Putamen (tissue), 1 donor: ENCODE measurements around the gene SHB.
A peak's percentile ranks its signal among the peaks of the same experiment; 100 is the strongest.

Experiments used
- DNase-seq: peaks from one replicate; pipeline ENCODE4 v3.0.0-alpha.2; 2016; ENCODE audit warnings: low spot score

The SHB gene

GRCh38 chr9:38088006-38088925 is 19.2 kb upstream of the SHB start:
- DNase-seq = peak; percentile 51

DNA sequence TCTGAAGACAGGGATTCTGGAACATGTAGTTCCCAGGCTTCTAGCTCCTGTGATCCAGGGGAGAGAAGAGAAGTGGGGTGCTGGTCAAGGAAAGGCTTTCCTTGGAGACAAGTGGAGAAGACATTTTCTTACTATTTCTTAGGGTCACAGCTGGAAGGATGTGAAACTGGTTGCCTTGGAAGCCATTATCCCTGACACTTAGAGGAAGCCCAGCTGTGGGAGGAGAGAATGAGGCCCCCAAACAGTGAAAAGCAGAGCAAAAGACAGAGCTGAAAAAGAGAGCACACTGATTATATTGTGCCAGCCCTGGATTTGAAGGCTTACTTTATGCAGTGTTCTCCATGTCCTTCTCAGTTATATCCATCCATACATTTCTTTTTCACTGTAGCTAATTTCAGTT is 17.5 kb upstream of the SHB start:
- no peak for DNase-seq

GRCh38 chr9:38085308-38085707 is 16.3 kb upstream of the SHB start:
- no peak for DNase-seq

DNA sequence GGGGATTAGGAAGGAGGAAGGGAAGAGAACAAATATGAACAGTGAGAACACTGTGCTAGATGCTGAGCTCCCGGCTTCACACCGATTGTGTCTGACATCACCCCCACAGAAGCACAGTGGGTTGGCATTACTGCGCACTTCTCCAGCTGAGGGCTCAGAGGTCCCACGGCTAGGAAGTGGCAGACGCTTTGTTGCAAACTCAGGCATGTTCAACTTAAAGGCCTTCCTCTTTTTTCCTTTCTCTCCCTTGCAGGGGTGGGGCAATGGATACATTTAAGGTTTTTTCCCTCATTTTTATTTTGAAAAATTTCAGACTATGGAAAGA is 15.5 kb upstream of the SHB start:
- no peak for DNase-seq

GRCh38 chr9:38083858-38084555 is 15.0 kb upstream of the SHB start:
- DNase-seq = no peak

DNA sequence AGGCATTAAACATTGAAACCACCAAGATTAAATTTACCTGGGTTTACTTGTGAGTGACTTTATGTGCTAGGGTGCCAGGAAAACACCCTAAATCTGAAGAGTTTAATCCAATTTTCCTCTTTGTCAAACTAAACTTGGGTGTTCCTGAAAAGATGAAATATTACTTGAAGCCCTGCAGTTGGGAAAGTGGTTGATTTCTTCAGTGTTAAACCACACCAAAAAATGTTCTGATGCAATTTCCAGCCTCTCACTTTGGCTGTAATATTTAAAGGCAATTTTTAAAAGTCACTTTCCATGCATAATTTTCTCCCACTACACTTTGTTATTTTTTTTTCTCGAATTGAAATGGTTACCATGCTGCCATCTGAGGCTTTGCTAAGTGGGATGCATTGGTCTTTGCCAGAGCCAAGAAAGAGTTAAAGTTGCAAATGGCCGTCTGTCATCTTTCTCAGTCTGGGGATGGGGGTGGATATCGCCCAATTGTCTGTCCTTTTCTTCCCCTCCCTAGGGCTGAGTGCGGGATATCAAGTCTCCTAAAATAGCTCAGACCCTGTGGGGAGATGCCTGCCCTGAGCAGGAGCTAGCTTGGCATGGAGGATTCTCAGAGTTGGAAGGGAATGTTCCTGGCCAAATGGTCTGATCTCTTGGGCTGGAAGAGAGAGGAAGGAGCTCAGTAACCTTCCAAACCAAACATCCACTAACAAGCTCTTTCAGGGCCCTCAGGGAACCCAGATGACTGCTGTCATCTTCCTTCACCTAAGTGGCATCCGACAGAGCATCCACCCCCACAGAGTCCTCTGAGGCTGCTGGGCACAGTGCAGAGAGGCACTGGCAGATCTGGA is 13.6 kb upstream of the SHB start:
- no peak for DNase-seq

DNA sequence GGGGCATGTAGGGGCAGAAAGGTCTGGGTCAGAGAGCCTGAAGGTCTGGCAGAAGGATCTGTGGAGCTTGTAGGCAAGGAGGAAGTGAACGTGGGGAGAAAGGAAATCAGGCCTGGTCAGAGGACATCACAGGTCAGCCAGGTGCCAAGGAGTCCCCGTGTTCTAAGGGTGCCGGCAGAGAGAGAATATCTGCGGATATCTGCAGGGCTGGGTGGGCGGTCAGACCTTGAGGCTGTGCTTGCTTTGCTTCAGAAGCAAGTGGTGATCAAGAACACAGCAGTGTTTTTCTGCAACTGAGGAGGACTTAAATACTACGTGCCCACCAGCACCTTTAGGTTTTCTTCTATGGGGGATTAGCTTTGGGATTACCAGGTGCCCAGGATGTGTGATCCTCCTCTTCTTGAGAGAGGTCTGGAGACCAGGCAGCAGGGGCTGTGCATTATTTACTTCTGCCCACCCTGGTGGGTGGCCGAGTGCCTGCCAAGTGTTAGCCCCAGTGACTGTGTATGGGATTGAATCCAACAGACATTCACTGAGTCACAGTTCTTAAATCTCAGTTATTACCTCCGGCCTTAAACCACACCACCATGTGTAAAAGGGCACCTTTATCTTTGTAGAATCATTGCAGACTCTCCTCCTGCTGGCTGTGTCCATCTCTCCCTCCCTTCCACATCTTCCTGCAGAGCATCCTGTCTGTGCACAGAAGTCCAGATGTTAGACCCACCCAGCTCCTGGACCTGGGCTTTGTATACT is 12.5 kb upstream of the SHB start:
- no peak for DNase-seq

DNA sequence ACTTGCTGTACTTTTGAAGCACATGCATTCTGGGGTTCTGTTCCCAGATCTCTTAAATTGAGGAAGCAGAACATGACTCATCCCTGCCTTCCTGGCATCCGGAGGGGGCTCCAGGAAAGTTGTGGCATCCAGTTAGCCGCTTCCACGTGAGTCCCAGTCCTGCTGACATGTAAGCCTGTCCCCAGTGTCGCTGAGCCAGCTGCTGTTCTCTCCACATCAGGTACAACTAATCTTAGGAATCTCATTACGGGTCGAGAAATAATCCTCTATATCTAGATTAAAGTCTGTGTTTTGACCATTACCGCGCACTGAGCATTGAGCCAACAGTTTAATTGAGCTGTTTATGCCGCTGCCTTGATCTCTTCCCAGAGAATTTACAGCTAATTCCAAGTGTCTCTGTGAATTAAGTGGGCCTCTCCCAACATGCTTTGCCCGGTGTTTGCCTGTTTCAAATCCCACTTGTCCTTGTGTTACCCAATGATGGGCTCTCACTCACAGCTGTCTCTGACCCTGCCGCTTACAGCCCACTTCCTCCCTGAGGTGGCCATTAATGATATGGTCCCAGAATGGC is 10.5 kb upstream of the SHB start:
- no peak for DNase-seq

- DNase-seq = no peak
Observed at GRCh38 chr9:38075272-38075671, 6.2 kb upstream of the SHB start.

DNA sequence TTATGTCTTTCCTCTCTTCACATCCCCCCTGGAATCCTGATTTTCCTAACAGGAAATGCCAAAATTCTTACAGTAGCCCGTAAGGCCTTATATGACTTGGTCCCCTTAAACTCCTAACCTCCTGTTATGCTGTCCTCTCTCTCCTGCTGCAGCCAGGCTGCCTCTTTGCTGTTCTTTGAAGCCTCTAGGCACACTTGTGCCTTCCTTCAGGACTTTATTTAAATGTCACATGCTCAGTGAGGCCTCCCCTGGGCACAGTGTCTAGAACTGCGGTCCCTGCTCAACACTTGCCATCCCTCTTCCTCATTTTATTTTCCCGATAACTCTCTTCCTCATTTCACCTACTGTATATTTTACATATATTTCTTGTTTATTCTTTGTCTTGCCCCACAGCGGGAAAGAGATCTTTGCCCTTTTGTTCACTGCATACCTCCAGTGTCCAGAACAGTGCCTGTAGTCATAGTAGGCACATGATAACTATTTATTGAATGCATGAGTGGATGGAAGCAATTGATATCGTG is 5.5 kb upstream of the SHB start:
- no peak for DNase-seq

GRCh38 chr9:38073882-38074281 is 4.9 kb upstream of the SHB start:
- DNase-seq = no peak

DNA sequence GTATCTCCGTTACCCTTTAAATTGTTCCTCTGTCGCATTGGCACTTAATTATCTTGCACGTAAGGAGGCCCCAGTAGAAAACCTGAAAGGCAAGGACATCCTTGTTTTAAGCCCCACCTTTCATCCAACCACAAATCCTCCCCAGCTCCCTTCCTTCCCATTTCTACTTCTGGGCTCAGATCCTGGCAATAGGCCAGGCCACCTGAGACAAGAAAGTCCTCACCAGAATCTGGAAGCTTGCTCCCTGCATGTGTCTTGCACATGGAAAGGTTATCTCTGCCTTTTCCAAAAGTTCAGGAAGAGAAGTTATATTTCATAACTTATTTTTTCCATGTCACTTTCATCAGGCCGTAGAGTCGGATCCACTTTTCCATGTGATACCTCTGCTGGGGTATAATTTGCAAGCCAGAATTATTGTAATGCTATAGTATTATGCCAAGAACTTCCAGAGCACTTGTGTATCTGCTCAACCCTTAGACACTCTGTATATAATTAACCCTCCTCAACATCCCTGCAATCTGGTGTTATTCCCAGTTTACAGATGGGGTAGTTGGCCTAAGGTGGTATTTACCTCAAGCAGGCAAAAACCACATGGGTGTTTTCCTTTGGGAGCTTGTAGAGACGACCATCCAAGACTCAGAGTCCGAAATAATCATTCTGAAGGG is 2.6 kb upstream of the SHB start:
- DNase-seq = no peak

DNA sequence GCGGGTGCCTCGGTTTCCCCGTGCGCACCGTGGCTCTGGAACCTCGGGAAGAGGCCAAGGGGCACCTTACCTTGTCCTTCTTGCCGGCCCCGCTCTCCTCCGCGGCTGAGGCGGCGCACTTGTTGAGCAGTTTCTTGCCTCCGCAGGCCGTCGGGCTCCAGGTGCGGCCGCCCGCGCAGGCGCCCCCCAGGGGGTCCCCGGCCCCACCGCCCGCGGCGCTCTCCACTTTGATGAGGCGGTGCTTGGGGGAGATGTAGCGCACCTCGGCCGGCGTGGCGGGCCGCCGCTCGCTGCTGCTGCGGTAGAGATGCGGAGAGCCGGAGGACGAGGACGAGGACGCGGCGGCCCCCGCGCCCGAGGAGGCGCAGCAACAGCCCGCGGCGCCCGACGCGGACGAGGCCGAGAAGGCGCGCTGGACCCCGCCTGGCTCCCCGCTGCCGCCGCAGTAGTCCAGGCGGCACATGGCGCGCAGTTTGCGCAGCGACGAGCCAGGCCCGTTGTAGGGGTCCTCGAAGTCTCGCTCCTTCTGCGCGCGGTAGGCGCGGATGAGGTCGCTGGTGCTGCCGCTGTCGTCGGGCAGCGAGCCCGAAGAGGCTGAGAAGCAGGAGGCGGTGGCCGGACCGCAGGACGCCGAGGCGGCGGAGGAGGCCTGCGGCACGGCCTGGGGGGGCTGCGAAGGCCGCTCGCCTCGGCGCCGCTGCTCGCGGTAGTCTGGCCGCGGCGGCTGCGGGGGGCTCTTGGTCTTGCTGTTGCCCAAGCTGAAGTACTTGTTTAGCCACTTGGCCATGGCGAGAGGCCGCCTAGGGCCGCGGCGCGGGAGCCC is 957 bp downstream of the SHB start:
- no peak for DNase-seq

GRCh38 chr9:38066914-38067858 is 1.8 kb downstream of the SHB start:
- peak; percentile 41 for DNase-seq

- DNase-seq = no peak
Observed at GRCh38 chr9:38066197-38066913, 2.7 kb downstream of the SHB start.

DNA sequence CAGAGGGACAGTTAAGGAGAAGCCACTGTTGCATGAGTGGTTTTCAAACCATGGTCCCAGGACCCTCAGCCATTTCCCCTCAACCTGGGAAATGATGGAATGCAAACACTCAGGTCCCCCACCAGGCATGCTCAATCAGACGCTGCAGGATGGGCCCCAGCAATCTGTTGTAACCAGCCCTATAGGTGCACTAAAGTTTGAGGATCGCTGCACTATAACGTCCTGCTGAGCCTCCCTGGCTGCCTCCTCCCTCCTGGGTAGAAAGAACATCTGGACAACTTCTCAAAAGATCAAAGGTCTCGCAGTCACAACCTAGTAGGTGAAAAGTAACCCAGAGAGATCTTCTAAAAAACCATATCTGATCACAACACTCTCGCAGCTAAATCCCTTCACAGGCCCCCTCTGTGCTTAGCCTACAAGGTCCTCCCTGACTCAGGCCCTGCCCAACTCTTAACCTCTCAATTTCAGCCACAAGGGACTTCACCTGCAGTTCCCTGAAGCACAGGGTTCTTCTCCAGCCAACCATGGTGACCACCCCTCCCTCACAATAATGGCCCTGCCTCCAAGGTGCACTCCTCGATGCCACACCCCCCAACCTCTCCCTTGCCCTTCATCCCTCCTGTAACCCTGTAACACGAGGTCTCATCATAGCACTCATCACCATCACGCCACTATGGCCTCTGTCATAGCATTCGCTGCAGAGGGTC is 3.5 kb downstream of the SHB start:
- DNase-seq = no peak

DNA sequence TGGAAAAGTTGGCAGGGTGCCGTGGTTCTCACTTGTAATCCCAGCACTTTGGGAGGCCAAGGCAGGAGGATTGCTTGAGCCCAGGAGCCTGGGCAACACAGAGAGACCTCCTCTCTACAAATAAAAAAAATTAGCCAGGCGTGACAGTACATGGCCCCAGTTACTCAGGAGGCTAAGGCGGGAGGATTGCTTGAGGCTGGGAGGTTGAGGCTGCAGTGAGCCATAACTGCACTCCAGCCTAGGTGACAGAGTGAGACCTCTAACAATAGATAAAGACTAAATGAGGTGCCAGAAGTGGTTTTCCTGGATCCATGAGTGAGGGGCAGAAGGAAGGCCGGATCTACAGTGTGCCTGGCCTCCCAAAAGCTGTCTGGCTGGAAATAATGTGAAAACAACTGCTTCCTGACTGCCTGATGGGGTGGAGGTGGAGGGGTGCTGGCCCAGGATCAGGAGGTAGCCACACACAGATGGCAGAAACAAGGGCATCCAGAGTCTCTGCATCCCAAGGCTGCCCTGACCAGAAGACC is 4.1 kb downstream of the SHB start:
- no peak for DNase-seq
